HG03442 (cell line): Measurements from ENCODE around the gene CEP57L1.
"Not testable (repeated sequence)": the region's sequence is repeated elsewhere in the genome, so short reads cannot be mapped to it uniquely, and the experiment has no call there.

ENCODE experiments used
- ATAC-seq: cut with Tn5 transposase; IDR thresholded peaks from one replicate; pipeline ENCODE4 v1.9.1; 2021; ENCODE audit warnings: mild to moderate bottlenecking, moderate library complexity; ENCODE audit not compliant: unreplicated experiment

CEP57L1 gene

GRCh38 chr6:109166673-109167072 is 71.4 kb downstream of the CEP57L1 start:
- no peak for ATAC-seq

- no peak for ATAC-seq
Measured at GRCh38 chr6:109167562-109167961, 72.3 kb downstream of the CEP57L1 start.

GRCh38 chr6:109170333-109170732 is 75.0 kb downstream of the CEP57L1 start:
- ATAC-seq, result no peak

- ATAC-seq, result no peak
Measured at GRCh38 chr6:109172101-109172746, 76.9 kb downstream of the CEP57L1 start.

GRCh38 chr6:109174916-109175315 is 79.6 kb downstream of the CEP57L1 start:
- no peak for ATAC-seq

- no peak for ATAC-seq
Measured at GRCh38 chr6:109178921-109179320, 83.6 kb downstream of the CEP57L1 start.

GRCh38 chr6:109179507-109179906 is 84.2 kb downstream of the CEP57L1 start:
- ATAC-seq, result no peak

GRCh38 chr6:109182578-109182977 is 87.3 kb downstream of the CEP57L1 start:
- ATAC-seq, result no peak

- no peak for ATAC-seq
Measured at GRCh38 chr6:109183109-109183650, 87.9 kb downstream of the CEP57L1 start.

- no peak for ATAC-seq
Measured at GRCh38 chr6:109184638-109185037, 89.3 kb downstream of the CEP57L1 start.

GRCh38 chr6:109186012-109186411 is 90.7 kb downstream of the CEP57L1 start:
- ATAC-seq, result no peak

- ATAC-seq, result no peak
Measured at GRCh38 chr6:109187399-109188114, 92.2 kb downstream of the CEP57L1 start.

GRCh38 chr6:109188115-109188411 is 92.8 kb downstream of the CEP57L1 start:
- ATAC-seq, result no peak

- ATAC-seq, result not testable (repeated sequence)
Measured at GRCh38 chr6:109191368-109191767, 96.1 kb downstream of the CEP57L1 start.

GRCh38 chr6:109192865-109193264 is 97.6 kb downstream of the CEP57L1 start:
- no peak for ATAC-seq

GRCh38 chr6:109194880-109195279 is 99.6 kb downstream of the CEP57L1 start:
- no peak for ATAC-seq

GRCh38 chr6:109197061-109197460 is 101.8 kb downstream of the CEP57L1 start:
- no peak for ATAC-seq

- ATAC-seq, result no peak
Measured at GRCh38 chr6:109202409-109203264, 107.3 kb downstream of the CEP57L1 start.

GRCh38 chr6:109204511-109204910 is 109.2 kb downstream of the CEP57L1 start:
- ATAC-seq, result no peak

GRCh38 chr6:109212683-109213082 is 117.4 kb downstream of the CEP57L1 start:
- no peak for ATAC-seq
